ENCODE data around the gene SLC35F1. TPM values are rescaled to one million over a fixed set of nuclear protein-coding genes. Genes with fewer than 3 reads are reported as not detected.

SLC35F1 gene
- total and polyA plus RNA-seq, 9 of the 15 experiments (the other 6 are each of a cell fraction or from before 2014, with no cell fraction given): 0.03 to 0.06 TPM; not detected in 7

DNA sequence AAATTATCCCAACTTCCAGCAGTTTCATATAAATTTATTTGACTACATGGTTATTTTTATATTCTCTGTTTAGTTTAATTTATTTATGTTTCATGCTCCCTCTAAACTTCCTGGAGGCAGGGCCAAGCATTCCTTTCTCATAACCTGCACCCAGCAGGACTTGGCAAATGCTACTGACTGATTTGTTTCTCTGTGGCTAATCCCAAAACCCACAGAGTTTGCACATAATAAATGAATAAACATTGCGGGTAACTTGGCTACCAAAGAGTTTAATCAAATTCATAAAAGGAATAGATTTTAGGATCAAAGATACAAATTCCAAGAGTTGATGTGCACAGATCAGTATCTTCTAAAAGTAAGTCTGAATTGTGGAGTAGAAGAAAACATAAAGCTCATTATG, 239.5 kb downstream of the SLC35F1 start:
- H3K9ac ChIP-seq (ENCODE audit: insufficient read depth in 1 of 2, low read depth in 2 of 2, low read length in 2 of 2): no peak overlapping the region
- no peak overlapping the region for H3K27ac ChIP-seq (ENCODE audit: extremely low read depth, low read depth, low read length)
- in situ Hi-C loops (cut with MboI): no loop called here
- H3K9me1 ChIP-seq (ENCODE audit: control insufficient read depth, insufficient read depth, low read length): no peaks in the 10 kb centered on the region
- no peak for DNase-seq (ENCODE audit: extremely low read depth in 1 of 4, low spot score in 3 of 4)
- no peaks in the 10 kb centered on the region for H3K27me3 ChIP-seq (ENCODE audit: control insufficient read depth in 2 of 2, insufficient read depth in 2 of 2, low read length in 2 of 2)
- H3K36me3 ChIP-seq (ENCODE audit: control insufficient read depth, insufficient read depth, low read length): no peaks in the 10 kb centered on the region
- WGBS (ENCODE audit: insufficient coverage, low coverage, missing lambda C conversion rate): 0% methylated on average over 1 of the region's 1 CpG
- no peaks in the 10 kb centered on the region for H3K9me3 ChIP-seq (replicated peaks; ENCODE audit: control insufficient read depth, insufficient read depth, low read depth, low read length)
- no peak for FAIRE-seq
- H3K4me2 ChIP-seq (ENCODE audit: insufficient read depth, low read length): no peak overlapping the region
- intact Hi-C loops (cut with micrococcal nuclease): no loop called here
- POLR2A ChIA-PET: no interaction called here
- no peaks in the 10 kb centered on the region for H3K4me1 ChIP-seq (replicated peaks in 1 of 2; ENCODE audit: control insufficient read depth in 2 of 2, insufficient read depth in 2 of 2, low read length in 2 of 2)
- no peak for ATAC-seq
- CTCF ChIA-PET (ENCODE audit: low intra/inter-chr PET ratio): no interaction called here
- no TSS peak for BruUV-seq (replicated peaks)
- no peaks in the 10 kb centered on the region for H4K20me1 ChIP-seq (replicated peaks; ENCODE audit: control insufficient read depth, insufficient read depth, low read length)
- H3K79me2 ChIP-seq (ENCODE audit: control insufficient read depth, insufficient read depth, low read length): no peaks in the 10 kb centered on the region
- H3K4me3 ChIP-seq: no peak overlapping the region
- H2AFZ ChIP-seq (ENCODE audit: low read depth, low read length): no peak overlapping the region
- no peak for TF ChIP-seq SPI1 (IDR thresholded peaks at IDR 0.05; ENCODE audit: borderline replicate concordance, low read depth, low read length)
- TF ChIP-seq STAT5B (CRISPR knock-in tag; IDR thresholded peaks at IDR 0.05): no peak
- no peak for TF ChIP-seq U2AF1 (optimal IDR thresholded peaks at IDR 0.05; ENCODE audit: low read depth, low read length)
- no peak for TF ChIP-seq SUPT5H (IDR thresholded peaks at IDR 0.05)
- TF ChIP-seq, protein P1, sequence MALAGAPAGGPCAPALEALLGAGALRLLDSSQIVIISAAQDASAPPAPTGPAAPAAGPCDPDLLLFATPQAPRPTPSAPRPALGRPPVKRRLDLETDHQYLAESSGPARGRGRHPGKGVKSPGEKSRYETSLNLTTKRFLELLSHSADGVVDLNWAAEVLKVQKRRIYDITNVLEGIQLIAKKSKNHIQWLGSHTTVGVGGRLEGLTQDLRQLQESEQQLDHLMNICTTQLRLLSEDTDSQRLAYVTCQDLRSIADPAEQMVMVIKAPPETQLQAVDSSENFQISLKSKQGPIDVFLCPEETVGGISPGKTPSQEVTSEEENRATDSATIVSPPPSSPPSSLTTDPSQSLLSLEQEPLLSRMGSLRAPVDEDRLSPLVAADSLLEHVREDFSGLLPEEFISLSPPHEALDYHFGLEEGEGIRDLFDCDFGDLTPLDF (CRISPR knock-in tag; IDR thresholded peaks at IDR 0.05): no peak
- TF ChIP-seq NBN (IDR thresholded peaks at IDR 0.05; ENCODE audit: low read depth): no peak
- no peak for TF ChIP-seq SMARCB1 (IDR thresholded peaks at IDR 0.05; ENCODE audit: insufficient read length, low read depth)
- no peak for TF ChIP-seq TEAD2 (tag; IDR thresholded peaks at IDR 0.05)
- TF ChIP-seq ILF3 (IDR thresholded peaks at IDR 0.05; ENCODE audit: borderline replicate concordance): no peak
- TF ChIP-seq, protein P2, sequence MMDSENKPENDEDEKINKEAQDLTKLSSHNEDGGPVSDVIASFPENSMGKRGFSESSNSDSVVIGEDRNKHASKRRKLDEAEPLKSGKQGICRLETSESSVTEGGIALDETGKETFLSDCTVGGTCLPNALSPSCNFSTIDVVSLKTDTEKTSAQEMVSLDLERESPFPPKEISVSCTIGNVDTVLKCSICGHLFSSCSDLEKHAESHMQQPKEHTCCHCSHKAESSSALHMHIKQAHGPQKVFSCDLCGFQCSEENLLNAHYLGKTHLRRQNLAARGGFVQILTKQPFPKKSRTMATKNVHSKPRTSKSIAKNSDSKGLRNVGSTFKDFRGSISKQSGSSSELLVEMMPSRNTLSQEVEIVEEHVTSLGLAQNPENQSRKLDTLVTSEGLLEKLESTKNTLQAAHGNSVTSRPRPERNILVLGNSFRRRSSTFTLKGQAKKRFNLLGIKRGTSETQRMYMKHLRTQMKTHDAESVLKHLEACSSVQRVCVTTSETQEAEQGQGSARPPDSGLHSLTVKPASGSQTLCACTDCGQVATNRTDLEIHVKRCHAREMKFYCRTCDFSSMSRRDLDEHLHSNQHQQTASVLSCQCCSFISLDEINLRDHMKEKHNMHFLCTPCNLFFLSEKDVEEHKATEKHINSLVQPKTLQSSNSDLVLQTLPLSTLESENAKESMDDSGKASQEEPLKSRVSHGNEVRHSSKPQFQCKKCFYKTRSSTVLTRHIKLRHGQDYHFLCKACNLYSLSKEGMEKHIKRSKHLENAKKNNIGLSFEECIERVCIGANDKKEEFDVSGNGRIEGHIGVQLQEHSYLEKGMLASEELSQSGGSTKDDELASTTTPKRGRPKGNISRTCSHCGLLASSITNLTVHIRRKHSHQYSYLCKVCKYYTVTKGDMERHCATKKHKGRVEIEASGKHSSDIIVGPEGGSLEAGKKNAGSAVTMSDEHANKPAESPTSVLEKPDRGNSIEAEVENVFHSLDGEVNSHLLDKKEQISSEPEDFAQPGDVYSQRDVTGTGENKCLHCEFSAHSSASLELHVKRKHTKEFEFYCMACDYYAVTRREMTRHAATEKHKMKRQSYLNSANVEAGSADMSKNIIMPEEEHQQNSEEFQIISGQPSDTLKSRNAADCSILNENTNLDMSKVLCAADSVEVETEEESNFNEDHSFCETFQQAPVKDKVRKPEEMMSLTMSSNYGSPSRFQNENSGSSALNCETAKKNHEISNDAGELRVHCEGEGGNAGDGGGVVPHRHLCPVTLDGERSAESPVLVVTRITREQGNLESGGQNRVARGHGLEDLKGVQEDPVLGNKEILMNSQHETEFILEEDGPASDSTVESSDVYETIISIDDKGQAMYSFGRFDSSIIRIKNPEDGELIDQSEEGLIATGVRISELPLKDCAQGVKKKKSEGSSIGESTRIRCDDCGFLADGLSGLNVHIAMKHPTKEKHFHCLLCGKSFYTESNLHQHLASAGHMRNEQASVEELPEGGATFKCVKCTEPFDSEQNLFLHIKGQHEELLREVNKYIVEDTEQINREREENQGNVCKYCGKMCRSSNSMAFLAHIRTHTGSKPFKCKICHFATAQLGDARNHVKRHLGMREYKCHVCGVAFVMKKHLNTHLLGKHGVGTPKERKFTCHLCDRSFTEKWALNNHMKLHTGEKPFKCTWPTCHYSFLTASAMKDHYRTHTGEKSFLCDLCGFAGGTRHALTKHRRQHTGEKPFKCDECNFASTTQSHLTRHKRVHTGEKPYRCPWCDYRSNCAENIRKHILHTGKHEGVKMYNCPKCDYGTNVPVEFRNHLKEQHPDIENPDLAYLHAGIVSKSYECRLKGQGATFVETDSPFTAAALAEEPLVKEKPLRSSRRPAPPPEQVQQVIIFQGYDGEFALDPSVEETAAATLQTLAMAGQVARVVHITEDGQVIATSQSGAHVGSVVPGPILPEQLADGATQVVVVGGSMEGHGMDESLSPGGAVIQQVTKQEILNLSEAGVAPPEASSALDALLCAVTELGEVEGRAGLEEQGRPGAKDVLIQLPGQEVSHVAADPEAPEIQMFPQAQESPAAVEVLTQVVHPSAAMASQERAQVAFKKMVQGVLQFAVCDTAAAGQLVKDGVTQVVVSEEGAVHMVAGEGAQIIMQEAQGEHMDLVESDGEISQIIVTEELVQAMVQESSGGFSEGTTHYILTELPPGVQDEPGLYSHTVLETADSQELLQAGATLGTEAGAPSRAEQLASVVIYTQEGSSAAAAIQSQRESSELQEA (IDR thresholded peaks at IDR 0.05; ENCODE audit: low read depth): no peak
- no peak for TF ChIP-seq NCOR1 (IDR thresholded peaks at IDR 0.05)
- TF ChIP-seq, protein P3, sequence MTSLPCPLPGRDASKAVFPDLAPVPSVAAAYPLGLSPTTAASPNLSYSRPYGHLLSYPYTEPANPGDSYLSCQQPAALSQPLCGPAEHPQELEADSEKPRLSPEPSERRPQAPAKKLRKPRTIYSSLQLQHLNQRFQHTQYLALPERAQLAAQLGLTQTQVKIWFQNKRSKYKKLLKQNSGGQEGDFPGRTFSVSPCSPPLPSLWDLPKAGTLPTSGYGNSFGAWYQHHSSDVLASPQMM (CRISPR knock-in tag; IDR thresholded peaks at IDR 0.05): no peak
